ENCODE results near the gene FBXL13.
A peak's percentile ranks its signal among the peaks of the same experiment; 100 is the strongest.
"Not testable (repeated sequence)": the region's sequence is repeated elsewhere in the genome, so short reads cannot be mapped to it uniquely, and the experiment has no call there.

Gene FBXL13

GRCh38 chr7:103079836-103080235, 5.2 kb upstream of the FBXL13 start:
- DNase-seq (ENCODE audit: low read depth), result no peak

- not testable (repeated sequence) for DNase-seq (ENCODE audit: low read depth)
Observed at GRCh38 chr7:103078226-103078625, 3.6 kb upstream of the FBXL13 start.

GRCh38 chr7:103077318-103077717, 2.7 kb upstream of the FBXL13 start:
- no peak for DNase-seq (ENCODE audit: low read depth)

DNA sequence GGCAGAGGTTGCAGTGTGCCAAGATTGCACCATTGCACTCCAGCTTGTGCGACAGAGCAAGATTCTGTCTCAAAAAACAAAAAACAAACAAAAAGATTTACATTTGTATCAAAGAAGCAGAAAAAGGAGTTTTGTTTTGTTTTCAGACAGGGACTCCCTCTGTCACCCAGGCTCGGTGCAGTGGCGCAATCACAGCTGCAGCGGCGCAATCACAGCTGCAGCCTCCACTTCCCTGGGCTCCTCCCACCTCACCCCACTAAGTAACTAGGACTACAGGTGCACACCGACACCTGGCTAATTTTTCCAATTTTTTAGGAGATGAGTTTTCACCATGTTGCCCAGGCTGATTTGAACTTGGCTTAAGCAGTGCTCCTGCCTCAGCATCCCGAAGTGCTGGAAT, 2.2 kb upstream of the FBXL13 start:
- DNase-seq (ENCODE audit: low read depth), result no peak

- peak; percentile 45 for DNase-seq (ENCODE audit: low read depth)
Observed at GRCh38 chr7:103075337-103075918, 832 bp upstream of the FBXL13 start.

DNA sequence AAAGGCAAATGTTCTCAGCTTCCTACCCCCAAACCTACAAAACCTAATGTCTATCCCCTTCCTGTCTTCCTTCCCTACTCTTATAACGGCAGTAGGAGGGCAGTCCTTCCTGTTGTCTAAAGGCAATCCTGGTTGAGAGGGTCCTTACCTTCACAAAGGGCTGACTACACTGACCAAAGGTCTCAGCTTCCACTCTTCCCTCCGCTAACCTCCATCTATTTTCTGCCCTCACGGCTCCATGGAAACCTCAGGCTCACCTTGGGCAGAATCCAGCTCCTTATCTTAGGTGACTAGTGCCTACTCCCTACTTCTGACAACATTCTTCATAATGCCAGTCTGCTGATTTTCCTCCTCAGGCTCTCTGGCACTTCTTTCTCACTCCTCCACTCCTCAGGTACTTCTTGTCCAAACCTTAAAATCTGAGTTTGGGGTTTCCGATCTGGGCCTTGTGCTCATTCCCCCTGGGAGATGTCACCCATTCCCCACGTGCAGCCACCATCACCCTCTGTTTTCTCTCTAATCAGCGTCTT, 542 bp downstream of the FBXL13 start:
- no peak for DNase-seq (ENCODE audit: low read depth)

DNA sequence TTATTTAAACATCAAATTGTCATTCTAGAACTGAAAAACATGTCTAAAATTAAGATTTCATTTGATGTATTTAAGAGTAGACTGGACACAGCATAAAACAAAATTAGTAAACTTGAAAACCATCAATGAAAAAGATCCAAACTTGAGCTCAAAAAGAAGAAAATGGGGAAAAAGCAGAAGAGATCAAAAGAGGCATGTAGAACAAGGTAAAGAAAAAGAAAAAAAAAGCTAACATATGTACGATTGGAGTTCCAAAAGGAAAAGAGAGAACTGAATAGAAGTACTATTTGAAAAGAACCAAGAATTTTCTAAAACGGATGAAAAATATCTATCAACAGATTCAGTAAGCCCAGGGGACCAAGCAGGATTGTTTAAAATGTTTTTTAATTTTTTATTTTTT, 3.6 kb downstream of the FBXL13 start:
- DNase-seq (ENCODE audit: low read depth), result no peak

GRCh38 chr7:103068414-103069403, 5.9 kb downstream of the FBXL13 start:
- no peak for DNase-seq (ENCODE audit: low read depth)

DNA sequence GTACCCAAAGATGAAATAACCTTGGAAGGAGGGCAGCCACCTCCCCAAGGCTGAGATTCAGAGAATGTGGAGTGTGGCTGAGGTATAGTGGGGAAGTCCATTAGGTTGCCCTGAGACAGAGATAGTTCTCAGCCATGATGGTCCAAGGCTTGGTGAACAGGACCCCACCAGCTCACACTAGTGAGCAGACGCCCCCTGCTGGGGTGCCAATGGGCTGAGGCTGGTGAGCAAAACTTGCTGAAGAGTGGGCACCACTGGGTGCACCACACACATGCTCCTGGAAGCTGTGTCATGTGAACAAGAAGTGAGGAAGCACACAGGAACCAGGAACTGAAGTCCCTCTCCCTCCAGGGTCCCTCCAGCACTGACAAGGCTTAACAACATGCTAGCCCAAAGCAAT, 8.9 kb downstream of the FBXL13 start:
- peak; percentile 23 for DNase-seq (ENCODE audit: low read depth)

DNA sequence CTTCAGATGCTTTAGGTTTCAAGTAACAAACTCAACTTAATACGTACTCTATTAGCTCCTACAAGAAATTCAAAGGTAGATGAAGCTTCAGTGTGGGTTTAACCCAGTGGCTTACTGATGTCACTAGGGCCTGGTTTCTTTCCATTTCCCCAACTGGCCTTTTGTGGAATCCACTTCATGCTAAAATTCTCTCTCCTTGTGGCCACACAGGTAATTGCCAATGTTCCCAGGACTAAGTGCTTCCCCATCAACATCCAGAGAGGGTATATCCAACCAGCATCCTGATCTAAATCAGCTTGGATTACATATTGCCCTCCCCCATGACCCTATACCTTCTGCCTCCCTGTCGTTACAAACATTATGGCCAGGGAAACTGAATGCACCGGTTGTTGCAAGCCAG, 10.7 kb downstream of the FBXL13 start:
- DNase-seq (ENCODE audit: low read depth), result no peak

DNA sequence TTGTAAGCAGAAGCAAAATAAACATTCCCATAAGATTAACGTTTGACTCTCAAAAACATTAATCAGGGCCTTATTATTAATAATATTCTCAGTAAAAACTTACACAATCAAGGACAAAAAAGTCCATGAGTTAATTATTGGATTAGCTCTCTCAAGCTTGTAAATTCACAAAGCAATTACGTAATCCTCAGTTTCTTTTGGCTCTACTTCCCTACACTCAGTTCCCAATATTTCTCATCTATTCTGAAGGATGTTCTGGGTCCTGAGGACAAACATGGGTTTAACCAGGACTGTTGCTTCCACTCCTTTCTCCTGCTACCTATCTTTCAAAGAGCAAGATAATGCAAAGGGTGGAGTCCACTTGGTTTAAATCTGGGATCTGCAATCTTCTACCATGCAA, 15.1 kb downstream of the FBXL13 start:
- DNase-seq (ENCODE audit: low read depth), result no peak

- no peak for DNase-seq (ENCODE audit: low read depth)
Observed at GRCh38 chr7:103058122-103058521, 16.5 kb downstream of the FBXL13 start.

DNA sequence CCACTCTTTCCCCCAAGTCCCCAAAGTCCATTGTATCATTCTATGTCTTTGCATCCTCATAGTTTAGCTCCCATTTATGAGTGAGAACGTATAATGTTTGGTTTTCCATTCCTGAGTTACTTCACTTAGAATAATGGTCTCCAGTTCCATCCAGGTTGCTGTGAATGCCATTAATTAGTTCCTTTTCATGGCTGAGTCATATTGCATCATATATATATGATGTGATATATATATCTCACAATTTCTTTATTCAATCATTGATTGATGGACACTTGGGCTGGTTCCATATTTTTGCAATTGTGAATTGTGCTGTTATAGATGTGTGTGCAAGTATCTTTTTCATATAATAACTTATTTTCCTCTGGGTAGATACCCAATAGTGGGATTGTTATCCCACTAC, 18.6 kb downstream of the FBXL13 start:
- not testable (repeated sequence) for DNase-seq (ENCODE audit: low read depth)

DNA sequence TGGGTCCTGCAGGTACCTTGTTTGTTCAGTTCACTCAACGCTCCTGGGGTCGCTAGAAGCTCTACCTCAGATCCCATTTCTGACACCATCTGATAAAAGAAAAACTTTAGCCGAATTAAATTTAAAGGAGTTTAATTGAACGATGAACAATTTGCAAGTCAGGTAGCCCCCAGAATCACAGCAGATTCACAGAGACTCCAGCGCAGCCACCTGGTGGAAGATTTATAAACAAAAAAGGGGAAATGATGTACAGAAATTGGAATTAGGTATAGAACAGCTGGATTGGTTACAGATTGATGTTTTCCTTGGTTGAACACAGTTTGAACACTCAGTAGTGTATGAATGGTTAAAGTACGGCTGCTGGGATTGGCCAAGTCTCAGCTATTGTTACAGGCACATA, 23.1 kb downstream of the FBXL13 start:
- DNase-seq (ENCODE audit: low read depth), result no peak

DNA sequence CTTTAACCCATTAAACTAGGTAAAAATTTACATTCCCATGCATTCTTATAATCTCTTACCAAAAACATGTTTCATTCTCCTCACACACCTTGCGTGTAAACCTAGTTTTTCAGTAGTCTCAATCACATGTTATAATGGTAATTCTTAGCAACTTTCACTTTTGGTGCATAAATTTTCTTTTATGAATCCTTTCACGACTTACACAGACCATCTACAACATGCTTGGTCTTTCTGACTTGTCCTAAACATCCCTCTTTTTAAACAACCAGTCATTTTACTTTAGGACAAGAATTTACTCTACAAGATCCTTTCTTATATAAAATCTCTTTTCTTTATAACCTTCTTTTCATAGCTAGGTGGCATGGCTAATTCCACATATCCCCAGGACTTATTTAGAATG, 25.8 kb downstream of the FBXL13 start:
- no peak for DNase-seq (ENCODE audit: low read depth)

DNA sequence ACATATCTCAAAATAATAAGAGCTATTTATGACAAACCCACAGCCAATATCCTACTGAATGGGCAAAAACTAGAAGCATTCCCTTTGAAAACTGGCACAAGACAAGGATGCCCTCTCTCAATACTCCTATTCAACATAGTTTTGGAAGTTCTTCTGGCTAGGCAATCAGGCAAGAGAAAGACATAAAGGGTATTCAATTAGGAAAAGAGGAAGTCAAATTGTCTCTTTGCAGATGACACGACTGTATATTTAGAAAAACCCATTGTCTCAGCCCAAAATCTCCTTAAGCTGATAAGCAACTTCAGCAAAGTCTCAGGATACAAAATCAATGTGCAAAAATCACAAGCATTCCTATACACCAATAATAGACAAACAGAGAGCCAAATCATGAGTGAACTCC, 32.8 kb downstream of the FBXL13 start:
- DNase-seq (ENCODE audit: low read depth), result not testable (repeated sequence)

DNA sequence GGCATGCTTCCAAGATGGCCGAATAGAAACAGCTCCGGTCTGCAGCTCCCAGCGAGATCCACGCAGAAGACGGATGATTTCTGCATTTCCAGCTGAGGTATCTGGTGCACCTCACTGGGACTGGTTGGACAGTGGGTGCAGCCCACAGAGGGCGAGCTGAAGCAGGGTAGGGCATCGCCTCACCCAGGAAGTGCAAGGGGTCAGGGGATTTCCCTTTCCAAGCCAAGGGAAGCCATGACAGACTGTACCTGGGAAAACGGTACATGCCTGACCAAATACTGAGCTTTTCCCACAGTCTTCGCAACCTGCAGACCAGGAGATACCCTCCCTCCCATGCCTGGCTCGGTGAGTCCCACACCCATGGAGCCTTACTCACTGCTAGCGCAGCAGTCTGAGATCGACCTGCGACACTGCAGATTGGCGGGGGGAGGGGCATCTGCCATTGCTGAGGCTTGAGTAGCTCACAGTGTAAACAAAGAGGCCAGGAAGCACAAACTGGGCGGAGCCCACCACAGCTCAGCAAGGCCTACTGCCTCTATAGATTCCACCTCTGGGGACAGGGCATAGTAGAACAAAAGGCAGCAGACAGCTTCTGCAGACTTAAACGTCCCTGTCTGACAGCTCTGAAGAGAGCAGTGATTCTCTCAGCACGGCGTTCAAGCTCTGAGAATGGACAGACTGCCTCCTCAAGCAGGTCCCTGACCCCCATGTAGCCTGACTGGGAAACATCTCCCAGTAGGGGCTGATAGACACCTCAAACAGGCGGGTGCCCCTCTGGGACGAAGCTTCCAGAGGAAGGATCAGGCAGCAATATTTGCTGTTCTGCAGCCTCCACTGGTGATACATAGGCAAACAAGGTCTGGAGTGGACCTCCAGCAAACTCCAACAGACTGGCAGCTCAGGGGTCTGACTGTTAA, 36.5 kb downstream of the FBXL13 start:
- DNase-seq (ENCODE audit: low read depth), result peak; percentile 4

GRCh38 chr7:103037476-103037822, 37.1 kb downstream of the FBXL13 start:
- DNase-seq (ENCODE audit: low read depth), result no peak

DNA sequence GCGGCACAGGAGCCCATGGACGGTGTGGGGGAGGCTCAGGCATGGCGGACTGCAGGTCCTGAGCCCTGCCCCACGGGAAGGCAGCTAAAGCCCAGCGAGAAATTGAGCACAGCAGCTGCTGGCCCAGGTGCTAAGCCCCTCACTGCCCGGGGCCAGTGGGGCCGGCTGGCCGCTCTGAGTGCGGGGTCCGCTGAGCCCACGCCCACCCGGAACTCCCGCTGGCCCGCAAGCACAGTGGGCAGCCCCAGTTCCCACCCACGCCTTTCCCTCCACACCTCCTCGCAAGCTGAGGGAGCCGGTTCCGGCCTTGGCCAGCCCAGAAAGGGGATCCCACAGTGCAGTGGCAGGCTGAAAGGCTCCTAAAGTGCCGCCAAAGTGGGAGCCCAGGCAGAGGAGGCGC, 40.3 kb downstream of the FBXL13 start:
- DNase-seq (ENCODE audit: low read depth), result not testable (repeated sequence)

- no peak for DNase-seq (ENCODE audit: low read depth)
Observed at GRCh38 chr7:103031781-103032180, 42.8 kb downstream of the FBXL13 start.

- no peak for DNase-seq (ENCODE audit: low read depth)
Observed at GRCh38 chr7:103031024-103031423, 43.6 kb downstream of the FBXL13 start.

GRCh38 chr7:103025341-103025740, 49.3 kb downstream of the FBXL13 start:
- no peak for DNase-seq (ENCODE audit: low read depth)
